Panc1 (cell line): ENCODE results near the gene SLC29A1. TPM values are rescaled to one million over a fixed set of nuclear protein-coding genes. Genes with fewer than 3 reads are reported as not detected.

ENCODE experiments used
- ATAC-seq: fragments of 200-7000 bp; cut with Tn5 transposase; 2 replicates; pipeline ENCODE4 v1.9.1; 2020; ENCODE audit warnings: mild to moderate bottlenecking, moderate library complexity
- BruUV-seq: library from RNA; stranded (reverse); fragments of 400-500 nt; replicated peaks from 2 replicates; lab custom pipeline; 2021; lab: Mats Ljungman, UMichigan
- CTCF ChIA-PET: fragments of 300-600 bp; sonication (Branson Sonifier 250); formaldehyde crosslinking; loops from one replicate; lab custom pipeline; 2022; ENCODE audit warnings: antibody characterized with exemption; lab: Charles Lee
- POLR2A ChIA-PET: fragments of 300-600 bp; sonication (Branson Sonifier 250); formaldehyde crosslinking; loops from one replicate; lab custom pipeline; 2022; ENCODE audit warnings: antibody characterized with exemption; lab: Charles Lee
- DNase-seq: peaks from one replicate; pipeline ENCODE4 v3.0.0-alpha.2; 2010; ENCODE audit warnings: low read depth, low spot score
- H3K27ac ChIP-seq: 2 replicates; pipeline ENCODE4 v1.5.1; 2011; ENCODE audit warnings: mild to moderate bottlenecking, low read length, inconsistent platforms
- H3K27me3 ChIP-seq: fragments of 200-500 bp; sonication (Bioruptor generic); 2 replicates; pipeline ENCODE4 v1.6.0; 2014; ENCODE audit warnings: low read length, inconsistent platforms; ENCODE audit not compliant: control insufficient read depth, insufficient read depth
- H3K36me3 ChIP-seq: fragments of 200-500 bp; sonication (Bioruptor generic); 2 replicates; pipeline ENCODE4 v1.5.1; 2014; ENCODE audit warnings: inconsistent platforms, mild to moderate bottlenecking, low read length, moderate library complexity; ENCODE audit not compliant: control insufficient read depth, insufficient read depth
- H3K4me1 ChIP-seq: 2 replicates; pipeline ENCODE4 v1.5.1; 2011; ENCODE audit warnings: inconsistent platforms, mild to moderate bottlenecking, low read length, moderate library complexity; ENCODE audit not compliant: control insufficient read depth, insufficient read depth
- H3K4me3 ChIP-seq, 2 experiments: 2 replicates each; pipeline ENCODE4 v1.5.1; 2011 to 2012; ENCODE audit warnings: low read depth in 2 of 2, low read length in 2 of 2, mild to moderate bottlenecking in 2 of 2, inconsistent platforms in 1 of 2, moderate library complexity in 1 of 2
- H3K9me3 ChIP-seq: fragments of 200-500 bp; sonication (Bioruptor generic); 2 replicates; pipeline ENCODE4 v1.5.1; 2014; ENCODE audit warnings: low read depth, mild to moderate bottlenecking, inconsistent platforms, low read length, moderate library complexity; ENCODE audit not compliant: control insufficient read depth, insufficient read depth
- POLR2AphosphoS5 ChIP-seq: IDR thresholded peaks from 2 replicates; pipeline ENCODE4 v1.6.1; 2012; ENCODE audit warnings: mild to moderate bottlenecking, low read depth, low read length, moderate library complexity
- REST ChIP-seq, 2 experiments: IDR thresholded peaks; 2 replicates each; pipeline ENCODE4 v1.6.1; 2011 to 2012; ENCODE audit warnings: low read depth in 2 of 2, control low read depth in 1 of 2, low read length in 1 of 2, mild to moderate bottlenecking in 1 of 2, moderate library complexity in 1 of 2; ENCODE audit not compliant: insufficient read depth in 1 of 2
- SIN3A ChIP-seq: IDR thresholded peaks from 2 replicates; pipeline ENCODE4 v1.6.1; 2012; ENCODE audit warnings: low read depth, mild to moderate bottlenecking, low read length, moderate library complexity, borderline replicate concordance; ENCODE audit not compliant: insufficient read depth
- TCF7L2 ChIP-seq: IDR thresholded peaks from 2 replicates; pipeline ENCODE4 v1.6.1; 2011; ENCODE audit warnings: mild to moderate bottlenecking, low read depth, low read length, inconsistent platforms
- in situ Hi-C: cut with HindIII; loops from 2 replicates; pipeline ENCODE4 v1.10.0; 2016; ENCODE audit warnings: low sequenced_read_pairs, low pct_unique_long_range_greater_than_20kb
- intact Hi-C: fragments of 100-400 bp; cut with micrococcal nuclease; formaldehyde crosslinking; loops from one replicate; pipeline ENCODE4 v1.10.0; 2022; ENCODE audit not compliant: unreplicated experiment
- total RNA-seq: library from RNA; stranded (reverse); gene quantifications from one replicate; pipeline ENCODE4 v1.2.1, GENCODE V29; 2021; ENCODE audit not compliant: unreplicated experiment
- TF ChIP-seq, protein P1 (sequence below): fragments of 450-650 bp; IDR thresholded peaks from 2 replicates; pipeline ENCODE4 v1.5.1; 2017; ENCODE audit warnings: mild to moderate bottlenecking

SLC29A1 gene
- total RNA-seq, 1 experiment from 2014 or later, result 263 TPM

GRCh38 chr6:44255871-44256774 is 32.7 kb downstream of the SLC29A1 start:
- ATAC-seq, result no peak
- in situ Hi-C loops (no loop called here), intact Hi-C loops (loop anchor here (10.0 kb wide), 1 partner anchor 161 kb away; no protein-coding TSS in a partner anchor)
- Histone ChIP-seq H3K27me3 (no peaks in the 10 kb centered on the region), H3K27ac (peak overlapping the region; percentile 83), H3K9me3 (no peaks in the 10 kb centered on the region), H3K4me3 (peak overlapping the region; percentile 87 to 95), H3K4me1 (peaks cover 46% of the 10 kb centered on the region), H3K36me3 (peaks cover 28% of the 10 kb centered on the region)
- CTCF ChIA-PET, result interaction anchor here (0.9 to 1.3 kb wide), 2 partner anchors 35 to 84 kb away, joined by 3 to 4 read pairs; no protein-coding TSS in a partner anchor
- TF ChIP-seq SIN3A, result no peak
- no peak for TF ChIP-seq POLR2AphosphoS5
- TF ChIP-seq TCF7L2, result no peak
- TF ChIP-seq REST (IDR thresholded peaks at IDR 0.05; ENCODE audit: insufficient read depth in 1 of 2, low read depth in 2 of 2, low read length in 1 of 2), result no peak
- TF ChIP-seq, protein P1, sequence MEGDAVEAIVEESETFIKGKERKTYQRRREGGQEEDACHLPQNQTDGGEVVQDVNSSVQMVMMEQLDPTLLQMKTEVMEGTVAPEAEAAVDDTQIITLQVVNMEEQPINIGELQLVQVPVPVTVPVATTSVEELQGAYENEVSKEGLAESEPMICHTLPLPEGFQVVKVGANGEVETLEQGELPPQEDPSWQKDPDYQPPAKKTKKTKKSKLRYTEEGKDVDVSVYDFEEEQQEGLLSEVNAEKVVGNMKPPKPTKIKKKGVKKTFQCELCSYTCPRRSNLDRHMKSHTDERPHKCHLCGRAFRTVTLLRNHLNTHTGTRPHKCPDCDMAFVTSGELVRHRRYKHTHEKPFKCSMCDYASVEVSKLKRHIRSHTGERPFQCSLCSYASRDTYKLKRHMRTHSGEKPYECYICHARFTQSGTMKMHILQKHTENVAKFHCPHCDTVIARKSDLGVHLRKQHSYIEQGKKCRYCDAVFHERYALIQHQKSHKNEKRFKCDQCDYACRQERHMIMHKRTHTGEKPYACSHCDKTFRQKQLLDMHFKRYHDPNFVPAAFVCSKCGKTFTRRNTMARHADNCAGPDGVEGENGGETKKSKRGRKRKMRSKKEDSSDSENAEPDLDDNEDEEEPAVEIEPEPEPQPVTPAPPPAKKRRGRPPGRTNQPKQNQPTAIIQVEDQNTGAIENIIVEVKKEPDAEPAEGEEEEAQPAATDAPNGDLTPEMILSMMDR, result no peak
- POLR2A ChIA-PET, result interaction anchor here (0.5 to 0.8 kb wide), 4 partner anchors 8 to 87 kb away, joined by 3 to 13 read pairs (median 4); no protein-coding TSS in a partner anchor
- BruUV-seq, result no TSS peak
- no peak for DNase-seq

DNA sequence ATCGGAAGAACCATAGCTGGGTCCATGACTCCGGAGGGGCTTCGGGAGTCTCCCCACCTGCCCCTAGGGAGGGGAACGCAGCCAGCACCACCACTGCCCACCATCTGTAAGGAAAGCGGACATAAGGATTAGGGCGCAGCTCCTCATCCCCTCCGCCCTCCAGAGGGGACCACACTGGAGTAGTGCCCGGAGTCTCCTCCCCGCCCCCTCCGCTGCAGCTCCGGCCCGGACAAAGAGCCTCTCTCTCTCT is 33.3 kb downstream of the SLC29A1 start:
- DNase-seq (no peak), ATAC-seq (no peak)
- H3K4me3 ChIP-seq, result peak overlapping the region; percentile 87 to 95
- H3K9me3 ChIP-seq, result no peaks in the 10 kb centered on the region
- H3K27me3 ChIP-seq, result no peaks in the 10 kb centered on the region
- 0 out of 2 replicates have a peak, but pooled peaks have one; percentile 3 for TF ChIP-seq TCF7L2
- TF ChIP-seq, protein P1, result no peak
- H3K36me3 ChIP-seq, result peaks cover 22% of the 10 kb centered on the region
- in situ Hi-C loops (no loop called here), intact Hi-C loops (loop anchor here (10.0 kb wide), 1 partner anchor 162 kb away; no protein-coding TSS in a partner anchor)
- no TSS peak for BruUV-seq
- peak overlapping the region; percentile 83 for H3K27ac ChIP-seq
- ChIA-PET CTCF (interaction anchor here (0.7 to 1.3 kb wide), 2 partner anchors 32 to 84 kb away, joined by 4 to 5 read pairs; no protein-coding TSS in a partner anchor), POLR2A (interaction anchor here (0.5 to 0.8 kb wide), 4 partner anchors 9 to 752 kb away, joined by 3 to 13 read pairs (median 5); no protein-coding TSS in a partner anchor)
- peaks cover 41% of the 10 kb centered on the region for H3K4me1 ChIP-seq
